B cell (primary cell): Measurements from ENCODE around the gene STOX2. TPM values are rescaled to one million over a fixed set of nuclear protein-coding genes. Genes with fewer than 3 reads are reported as not detected.

ENCODE experiments used
- ATAC-seq: fragments of 200-7000 bp; cut with Tn5 transposase; one replicate; pipeline ENCODE4 v1.10.0; 2021; ENCODE audit warnings: low read depth, mild to moderate bottlenecking, moderate number of reproducible peaks, moderate library complexity
- CTCF ChIA-PET: fragments of 350-600 bp; sonication (Branson Sonifier 250); formaldehyde crosslinking; loops from one replicate; lab custom pipeline; 2021; ENCODE audit warnings: antibody characterized with exemption, inconsistent platforms; lab: Charles Lee
- POLR2A ChIA-PET: fragments of 350-600 bp; sonication (Branson Sonifier 250); formaldehyde crosslinking; loops from one replicate; lab custom pipeline; 2021; ENCODE audit warnings: antibody characterized with exemption; lab: Charles Lee
- DNase-seq: peaks from one replicate; pipeline ENCODE4 v3.0.0; 2013
- H2AFZ ChIP-seq: 2 replicates; pipeline ENCODE4 v1.6.1; 2012; ENCODE audit warnings: mild to moderate bottlenecking, low read depth, low read length; ENCODE audit not compliant: insufficient read depth, poor library complexity, severe bottlenecking
- H3K27ac ChIP-seq, 2 donors: 1 replicate in 1 of 2; 2 replicates in 1 of 2; pipeline ENCODE4 v1.5.1; 2012 to 2013; ENCODE audit warnings: low read length in 2 of 2, mild to moderate bottlenecking in 2 of 2, moderate library complexity in 1 of 2
- H3K27me3 ChIP-seq, 4 experiments: fragments of 200-600 bp in 1 of 4; sonication (generic) in 1 of 4; replicated peaks in 1 of 4; 1 replicate in 2 of 4; 2 replicates in 2 of 4; pipeline versions ENCODE4 v1.6.1 to v1.7.0; 2013 to 2016; ENCODE audit warnings: low read length in 3 of 4, mild to moderate bottlenecking in 2 of 4, mixed read lengths in 1 of 4, moderate library complexity in 1 of 4; ENCODE audit not compliant: insufficient read depth in 4 of 4, control insufficient read depth in 3 of 4; ENCODE audit errors: control extremely low read depth in 1 of 4
- H3K36me3 ChIP-seq, 2 experiments: replicated peaks in 1 of 2; 1 replicate in 1 of 2; 2 replicates in 1 of 2; pipeline versions ENCODE4 v1.6.1 to v1.7.1; 2013; ENCODE audit warnings: low read length in 1 of 2; ENCODE audit not compliant: insufficient read depth in 2 of 2, control insufficient read depth in 1 of 2; ENCODE audit errors: control extremely low read depth in 1 of 2, extremely low read depth in 1 of 2
- H3K4me1 ChIP-seq, 2 donors: fragments of 200-600 bp in 1 of 2; sonication (generic) in 1 of 2; 1 replicate in 1 of 2; 2 replicates in 1 of 2; pipeline versions ENCODE4 v1.5.1 to v1.6.1; 2013 to 2017; ENCODE audit warnings: low read length in 2 of 2; ENCODE audit not compliant: control insufficient read depth in 2 of 2, insufficient read depth in 2 of 2
- H3K4me2 ChIP-seq: replicated peaks from 2 replicates; pipeline ENCODE3; 2012; ENCODE audit warnings: mild to moderate bottlenecking, low read depth, low read length; ENCODE audit not compliant: poor library complexity, severe bottlenecking
- H3K4me3 ChIP-seq, 5 experiments: fragments of 200-600 bp in 1 of 5; sonication (generic) in 1 of 5; 1 replicate in 3 of 5; 2 replicates in 2 of 5; pipeline versions ENCODE4 v1.5.1 to v1.7.0; 2011 to 2016; ENCODE audit warnings: low read length in 4 of 5, mild to moderate bottlenecking in 4 of 5, low read depth in 2 of 5, control low read depth in 1 of 5, moderate library complexity in 1 of 5; ENCODE audit not compliant: insufficient read depth in 1 of 5; ENCODE audit errors: control extremely low read depth in 1 of 5, extremely low read depth in 1 of 5
- H3K79me2 ChIP-seq: fragments of 200-600 bp; sonication (generic); one replicate; pipeline ENCODE4 v1.6.0; 2016; ENCODE audit warnings: low read length; ENCODE audit not compliant: control insufficient read depth, insufficient read depth
- H3K9ac ChIP-seq: fragments of 200-600 bp; sonication (generic); 2 replicates; pipeline ENCODE4 v1.6.1; 2017; ENCODE audit warnings: mild to moderate bottlenecking, low read length, moderate library complexity
- H3K9me3 ChIP-seq, 3 donors: one replicate each; pipeline versions ENCODE4 v1.6.1 to v1.7.1; 2013; ENCODE audit warnings: low read length in 2 of 3; ENCODE audit not compliant: control insufficient read depth in 2 of 3, insufficient read depth in 1 of 3; ENCODE audit errors: control extremely low read depth in 1 of 3
- H4K20me1 ChIP-seq: 2 replicates; pipeline ENCODE4 v1.6.0; 2012; ENCODE audit warnings: mild to moderate bottlenecking, low read length; ENCODE audit not compliant: insufficient read depth, control insufficient read depth, poor library complexity, severe bottlenecking
- H3K27ac Mint-ChIP-seq: one replicate; pipeline ENCODE4 v1.8.0; 2021; ENCODE audit warnings: mixed read lengths
- H3K27me3 Mint-ChIP-seq: one replicate; pipeline ENCODE4 v1.8.0; 2021; ENCODE audit warnings: mixed read lengths
- H3K4me1 Mint-ChIP-seq: one replicate; pipeline ENCODE4 v1.8.0; 2021; ENCODE audit warnings: mixed read lengths
- H3K4me3 Mint-ChIP-seq: one replicate; pipeline ENCODE4 v1.8.0; 2021; ENCODE audit warnings: mixed read lengths
- H3K9me3 Mint-ChIP-seq: one replicate; pipeline ENCODE4 v1.8.0; 2022; ENCODE audit warnings: mixed read lengths; ENCODE audit not compliant: insufficient read depth
- CTCF ChIP-seq: fragments of 200-600 bp; IDR thresholded peaks from one replicate; pipeline ENCODE4 v1.8.0; 2022; ENCODE audit warnings: antibody characterized with exemption, mild to moderate bottlenecking
- EZH2 ChIP-seq: IDR thresholded peaks from 2 replicates; pipeline ENCODE4 v1.6.1; 2012; ENCODE audit warnings: borderline replicate concordance, low read depth, mild to moderate bottlenecking, moderate library complexity, low read length; ENCODE audit not compliant: insufficient read depth, poor library complexity, severe bottlenecking
- WGBS: methylation state at CpG from one replicate; pipeline ENCODE4 v1.1.5; 2013; ENCODE audit warnings: missing lambda C conversion rate; ENCODE audit not compliant: insufficient coverage; 5-methylcytosine and 5-hydroxymethylcytosine counted together
- intact Hi-C: fragments of 100-400 bp; cut with micrococcal nuclease; formaldehyde crosslinking; loops from one replicate; pipeline ENCODE4 v1.10.0; 2022
- polyA plus RNA-seq: library from polyadenylated mRNA; depleted of rRNA; stranded (reverse); fragments of >200 nt; gene quantifications from 2 replicates; pipeline ENCODE4 v1.2.3, GENCODE V29; 2012
- total RNA-seq, 2 donors: library from RNA; stranded (reverse); fragments of 120-200 nt in 1 of 2; gene quantifications; 1 replicate in 1 of 2; 2 replicates in 1 of 2; pipeline versions ENCODE4 v1.2.3 to v1.2.4, GENCODE V29; 2013 to 2022

The STOX2 gene
- total and polyA plus RNA-seq, 2 donors (not counting 1 experiment from before 2014, with no cell fraction given): under 0.01 TPM; not detected in 1

GRCh38 chr4:183960962-183961541, 55.9 kb downstream of the STOX2 start:
- TF ChIP-seq CTCF (no peak), EZH2 (no peak)
- H3K27ac Mint-ChIP-seq: no peak overlapping the region
- POLR2A ChIA-PET: no interaction called here

GRCh38 chr4:183961795-183962194, 56.7 kb downstream of the STOX2 start:
- ATAC-seq: no peak
- Mint-ChIP-seq H3K9me3 (no peaks in the 10 kb centered on the region), H3K4me3 (no peak overlapping the region), H3K27ac (no peak overlapping the region), H3K4me1 (no peaks in the 10 kb centered on the region), H3K27me3 (peaks cover 8% of the 10 kb centered on the region)
- H3K4me2 ChIP-seq: no peak overlapping the region
- H3K4me1 ChIP-seq: no peaks in the 10 kb centered on the region
- no peak for DNase-seq
- H3K9me3 ChIP-seq: no peaks in the 10 kb centered on the region
- H3K4me3 ChIP-seq: no peak overlapping the region
- ChIA-PET CTCF (no interaction called here), POLR2A (no interaction called here)
- H3K9ac ChIP-seq: no peak overlapping the region
- H3K36me3 ChIP-seq: no peaks in the 10 kb centered on the region
- no peaks in the 10 kb centered on the region for H3K79me2 ChIP-seq
- WGBS: no CpG with 5 or more reads among the region's 1 CpG
- H4K20me1 ChIP-seq: no peaks in the 10 kb centered on the region
- no peak overlapping the region for H2AFZ ChIP-seq
- H3K27me3 ChIP-seq: peaks cover 0 to 6% (median 0%) of the 10 kb centered on the region in 4 experiments
- no peak for TF ChIP-seq CTCF
- TF ChIP-seq EZH2: no peak
- no peak overlapping the region for H3K27ac ChIP-seq
- intact Hi-C loops: no loop called here

More at GRCh38 chr4:183960962-183961541, 55.9 kb downstream of the STOX2 start:
- Histone ChIP-seq H3K4me1 (no peaks in the 10 kb centered on the region), H3K4me3 (no peak overlapping the region), H3K9ac (no peak overlapping the region), H2AFZ (no peak overlapping the region), H3K79me2 (no peaks in the 10 kb centered on the region), H3K9me3 (no peaks in the 10 kb centered on the region), H3K4me2 (no peak overlapping the region), H3K27ac (no peak overlapping the region), H3K27me3 (peaks cover 0 to 6% (median 0%) of the 10 kb centered on the region in 4 experiments), H3K36me3 (no peaks in the 10 kb centered on the region), H4K20me1 (no peaks in the 10 kb centered on the region)
- Mint-ChIP-seq H3K9me3 (no peaks in the 10 kb centered on the region), H3K27me3 (peaks cover 4% of the 10 kb centered on the region), H3K4me1 (no peaks in the 10 kb centered on the region), H3K4me3 (no peak overlapping the region)
- no peak for ATAC-seq
- DNase-seq: no peak
- WGBS: 97% methylated on average over 7 of the region's 12 CpGs
- intact Hi-C loops: no loop called here
- CTCF ChIA-PET: no interaction called here
